ENCODE results near the gene ADRA1B. TPM values are rescaled to one million over a fixed set of nuclear protein-coding genes. Genes with fewer than 3 reads are reported as not detected.

Gene ADRA1B
- total and polyA plus RNA-seq, 2 donors from 2014 or later = 1.6 to 2.3 TPM

DNA sequence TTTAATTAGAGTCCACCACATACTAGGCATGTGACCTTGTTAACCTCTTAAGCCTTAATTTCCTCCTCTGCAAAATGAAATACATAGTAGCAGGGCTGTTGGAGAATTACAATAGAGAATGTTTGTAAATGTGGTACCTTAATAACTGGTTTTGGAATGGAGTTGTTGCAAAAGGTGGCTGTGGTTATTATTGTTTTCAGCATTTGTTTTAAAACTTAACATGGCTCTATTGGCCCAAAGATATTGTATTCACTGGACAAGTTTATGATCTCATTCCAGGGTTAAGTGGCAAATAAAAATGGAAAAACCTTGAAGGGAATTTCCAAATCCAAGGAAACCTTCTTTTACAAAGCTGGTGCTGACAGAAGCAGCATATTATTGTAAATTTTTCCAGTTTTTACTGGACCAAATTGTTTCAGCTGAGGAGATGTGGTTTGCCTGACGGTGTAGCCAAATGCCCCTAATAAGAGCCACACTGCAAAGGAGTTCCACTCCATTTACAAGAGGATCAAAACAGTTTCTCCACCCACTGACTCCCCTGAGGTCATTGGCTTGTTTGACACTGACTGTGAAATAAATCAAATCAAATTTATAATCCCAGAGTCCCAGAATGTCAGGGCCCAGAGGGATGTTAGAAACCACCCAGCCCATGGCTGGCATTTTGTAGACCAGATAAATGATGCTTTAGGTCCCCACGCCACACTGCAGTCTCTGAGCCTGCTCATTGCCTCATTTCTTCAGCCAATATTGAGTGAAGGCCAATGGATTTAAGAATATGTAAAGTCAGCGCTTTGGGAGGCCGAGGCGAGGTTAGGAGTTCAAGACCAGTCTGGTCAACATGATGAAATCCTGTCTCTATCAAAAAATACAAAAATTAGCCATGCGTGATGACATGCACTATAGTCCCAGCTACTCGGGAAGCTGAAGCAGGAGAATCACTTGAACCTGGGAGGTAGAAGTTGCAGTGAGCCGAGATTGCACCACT lies 45.2 kb downstream of the ADRA1B start:
- DNase-seq = no peak
- Histone ChIP-seq H3K27ac (ENCODE audit: low read depth in 2 of 2, low read length in 2 of 2) (no peak overlapping the region), H3K27me3 (ENCODE audit: control insufficient read depth, insufficient read depth, low read length) (no peaks in the 10 kb centered on the region), H3K9ac (ENCODE audit: low read length in 3 of 3) (no peak overlapping the region), H3K9me3 (ENCODE audit: control insufficient read depth in 2 of 3, insufficient read depth in 1 of 3, low read length in 3 of 3) (no peaks in the 10 kb centered on the region), H3K36me3 (ENCODE audit: control insufficient read depth in 2 of 3, insufficient read depth in 3 of 3, low read length in 3 of 3) (peaks cover 0 to 6% (median 0%) of the 10 kb centered on the region in 3 donors), H3K4me3 (ENCODE audit: low read length in 3 of 3) (no peak overlapping the region), H3K4me1 (ENCODE audit: control insufficient read depth in 2 of 3, insufficient read depth in 2 of 3, low read depth in 1 of 3, low read length in 3 of 3) (peaks cover 0 to 5% (median 2%) of the 10 kb centered on the region in 3 donors)
- intact Hi-C loops (cut with DNase I) = loop anchor here (10.0 kb wide), 1 partner anchor 517 kb away; no protein-coding TSS in a partner anchor
- no peak for FAIRE-seq
- TF ChIP-seq, protein P1, sequence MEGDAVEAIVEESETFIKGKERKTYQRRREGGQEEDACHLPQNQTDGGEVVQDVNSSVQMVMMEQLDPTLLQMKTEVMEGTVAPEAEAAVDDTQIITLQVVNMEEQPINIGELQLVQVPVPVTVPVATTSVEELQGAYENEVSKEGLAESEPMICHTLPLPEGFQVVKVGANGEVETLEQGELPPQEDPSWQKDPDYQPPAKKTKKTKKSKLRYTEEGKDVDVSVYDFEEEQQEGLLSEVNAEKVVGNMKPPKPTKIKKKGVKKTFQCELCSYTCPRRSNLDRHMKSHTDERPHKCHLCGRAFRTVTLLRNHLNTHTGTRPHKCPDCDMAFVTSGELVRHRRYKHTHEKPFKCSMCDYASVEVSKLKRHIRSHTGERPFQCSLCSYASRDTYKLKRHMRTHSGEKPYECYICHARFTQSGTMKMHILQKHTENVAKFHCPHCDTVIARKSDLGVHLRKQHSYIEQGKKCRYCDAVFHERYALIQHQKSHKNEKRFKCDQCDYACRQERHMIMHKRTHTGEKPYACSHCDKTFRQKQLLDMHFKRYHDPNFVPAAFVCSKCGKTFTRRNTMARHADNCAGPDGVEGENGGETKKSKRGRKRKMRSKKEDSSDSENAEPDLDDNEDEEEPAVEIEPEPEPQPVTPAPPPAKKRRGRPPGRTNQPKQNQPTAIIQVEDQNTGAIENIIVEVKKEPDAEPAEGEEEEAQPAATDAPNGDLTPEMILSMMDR (IDR thresholded peaks at IDR 0.05; ENCODE audit: borderline replicate concordance, extremely low read depth, insufficient read depth) = no peak

DNA sequence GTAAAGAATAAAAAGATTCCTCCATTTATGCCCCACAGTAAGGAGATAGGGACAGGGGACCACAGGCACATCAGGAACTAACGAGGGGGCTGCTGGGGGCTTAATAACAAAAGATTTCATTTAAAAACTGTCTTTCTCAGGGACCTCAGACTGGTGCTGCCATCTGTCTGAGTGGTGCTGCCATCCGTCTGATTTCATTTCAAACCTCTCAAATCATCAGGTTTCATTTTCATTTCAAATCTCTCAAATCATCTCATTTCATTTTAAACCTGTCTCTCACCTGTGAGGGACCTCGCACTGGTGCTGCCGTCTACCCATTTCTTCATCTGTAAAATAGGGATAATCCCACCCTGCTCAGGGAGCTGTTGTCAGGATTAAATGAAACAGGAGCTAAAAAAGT lies 45.9 kb downstream of the ADRA1B start:
- Histone ChIP-seq H3K27me3 (ENCODE audit: control insufficient read depth, insufficient read depth, low read length) (no peaks in the 10 kb centered on the region), H3K36me3 (ENCODE audit: control insufficient read depth in 2 of 3, insufficient read depth in 3 of 3, low read length in 3 of 3) (peaks cover 0 to 6% (median 0%) of the 10 kb centered on the region in 3 donors), H3K4me1 (ENCODE audit: control insufficient read depth in 2 of 3, insufficient read depth in 2 of 3, low read depth in 1 of 3, low read length in 3 of 3) (peaks cover 0 to 5% (median 2%) of the 10 kb centered on the region in 3 donors), H3K27ac (ENCODE audit: low read depth in 2 of 2, low read length in 2 of 2) (no peak overlapping the region), H3K9ac (ENCODE audit: low read length in 3 of 3) (no peak overlapping the region), H3K9me3 (ENCODE audit: control insufficient read depth in 2 of 3, insufficient read depth in 1 of 3, low read length in 3 of 3) (no peaks in the 10 kb centered on the region), H3K4me3 (ENCODE audit: low read length in 3 of 3) (no peak overlapping the region)
- intact Hi-C loops (cut with DNase I) = loop anchor here (10.0 kb wide), 1 partner anchor 517 kb away; no protein-coding TSS in a partner anchor
- FAIRE-seq (no peak), DNase-seq (no peak)
- TF ChIP-seq, protein P1 (IDR thresholded peaks at IDR 0.05; ENCODE audit: borderline replicate concordance, extremely low read depth, insufficient read depth) = no peak

DNA sequence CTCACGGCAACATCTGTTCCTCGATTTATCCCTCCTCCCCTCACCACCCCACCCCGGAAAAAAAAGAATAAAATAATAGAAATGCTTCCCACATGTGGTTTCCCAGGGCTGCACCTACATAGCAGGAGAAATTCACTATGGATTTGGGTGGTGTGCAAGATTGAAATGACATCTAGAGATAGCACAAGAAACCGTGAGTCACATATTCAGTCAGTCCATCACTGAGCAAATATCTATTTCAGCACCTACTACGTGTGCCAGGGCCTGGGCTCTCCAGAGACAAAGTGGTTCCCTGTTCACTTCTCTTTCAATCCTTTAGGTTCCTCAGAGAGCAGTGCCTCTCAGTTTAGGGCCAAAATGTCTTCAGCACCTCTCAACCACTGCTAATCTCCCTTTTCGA lies 47.7 kb downstream of the ADRA1B start:
- Histone ChIP-seq H3K27ac (ENCODE audit: low read depth in 2 of 2, low read length in 2 of 2) (no peak overlapping the region), H3K9ac (ENCODE audit: low read length in 3 of 3) (no peak overlapping the region), H3K4me1 (ENCODE audit: control insufficient read depth in 2 of 3, insufficient read depth in 2 of 3, low read depth in 1 of 3, low read length in 3 of 3) (peaks cover 0 to 5% (median 2%) of the 10 kb centered on the region in 3 donors), H3K36me3 (ENCODE audit: control insufficient read depth in 2 of 3, insufficient read depth in 3 of 3, low read length in 3 of 3) (peaks cover 0 to 6% (median 0%) of the 10 kb centered on the region in 3 donors), H3K9me3 (ENCODE audit: control insufficient read depth in 2 of 3, insufficient read depth in 1 of 3, low read length in 3 of 3) (no peaks in the 10 kb centered on the region), H3K27me3 (ENCODE audit: control insufficient read depth, insufficient read depth, low read length) (no peaks in the 10 kb centered on the region), H3K4me3 (ENCODE audit: low read length in 3 of 3) (no peak overlapping the region)
- intact Hi-C loops (cut with DNase I) = loop anchor here (10.0 kb wide), 1 partner anchor 519 kb away; no protein-coding TSS in a partner anchor
- DNase-seq (no peak), FAIRE-seq (no peak)
- TF ChIP-seq, protein P1 (IDR thresholded peaks at IDR 0.05; ENCODE audit: borderline replicate concordance, extremely low read depth, insufficient read depth) = no peak
